Hippocampal formation (tissue), 2 donors: ENCODE results near the gene PKIG.
A peak's percentile ranks its signal among the peaks of the same experiment; 100 is the strongest.

Experiments used
- DNase-seq, 2 donors: peaks; one replicate each; lab custom pipeline; 2025; lab: John Stamatoyannopoulos, UW

PKIG gene

GRCh38 chr20:44619294-44619693 is 36.9 kb downstream of the PKIG start:
- DNase-seq: no peak

DNA sequence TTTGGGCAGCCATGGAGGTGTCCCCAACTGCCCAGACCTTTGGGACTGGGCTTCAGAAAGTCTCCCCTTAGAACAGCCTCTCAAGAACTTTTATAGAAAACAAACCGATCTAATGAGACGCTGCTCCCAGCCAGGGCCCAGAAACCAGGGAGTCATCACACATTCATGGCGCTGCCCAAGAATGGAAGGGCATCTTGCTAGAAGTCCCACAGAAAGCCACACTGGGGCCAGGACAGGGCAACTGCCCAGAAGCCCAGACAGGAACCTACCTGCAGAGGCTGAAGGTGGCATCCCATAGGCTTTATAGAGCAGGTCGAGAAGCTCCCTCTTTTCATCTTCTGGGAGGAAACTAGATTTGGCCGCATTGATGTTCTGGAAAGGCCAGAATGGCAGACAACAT is 37.7 kb downstream of the PKIG start:
- DNase-seq: no peak

DNA sequence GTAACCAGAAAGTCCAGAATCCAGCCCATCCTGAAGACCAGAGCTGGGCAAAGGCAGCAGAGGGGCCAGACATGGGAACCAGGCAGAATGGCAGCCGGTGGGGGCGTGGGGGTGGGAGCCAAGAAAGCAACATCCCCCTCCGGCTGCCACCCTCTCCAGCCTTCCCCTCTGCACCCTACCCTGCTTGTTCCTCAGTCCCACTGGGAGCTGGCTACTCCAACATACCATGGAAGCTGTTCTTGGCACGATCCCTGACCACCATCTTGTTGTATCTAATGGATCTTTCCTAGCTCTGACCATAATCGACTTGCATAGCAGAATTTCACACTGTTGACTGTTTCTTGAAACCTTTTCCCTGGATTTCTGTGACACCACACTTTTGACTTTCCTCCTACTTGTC is 38.9 kb downstream of the PKIG start:
- no peak for DNase-seq

DNA sequence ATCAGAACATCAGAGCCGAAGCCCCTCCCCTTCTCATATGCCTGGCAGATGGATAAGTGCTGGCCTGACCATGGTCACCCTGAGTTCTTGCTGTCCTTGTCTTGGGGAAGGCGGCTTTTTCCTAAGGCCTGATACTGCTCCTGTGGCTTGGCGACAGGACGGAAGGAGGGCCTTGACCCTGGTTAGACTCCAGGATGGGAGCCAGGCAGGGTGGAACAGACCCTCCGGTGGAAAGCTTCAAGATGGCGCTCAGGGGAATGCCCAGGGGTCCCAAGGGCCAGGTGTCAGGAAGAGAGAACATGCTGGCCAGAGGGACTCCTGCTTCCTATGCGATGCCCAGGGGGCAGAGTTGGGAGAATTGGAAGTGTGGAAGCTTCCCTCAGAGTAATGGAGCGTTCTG is 39.6 kb downstream of the PKIG start:
- no peak for DNase-seq

GRCh38 chr20:44622501-44623270 is 40.3 kb downstream of the PKIG start:
- no peak for DNase-seq

- no peak for DNase-seq
Measured at GRCh38 chr20:44624152-44624551, 41.8 kb downstream of the PKIG start.

- no peak for DNase-seq
Measured at GRCh38 chr20:44624743-44625271, 42.4 kb downstream of the PKIG start.

DNA sequence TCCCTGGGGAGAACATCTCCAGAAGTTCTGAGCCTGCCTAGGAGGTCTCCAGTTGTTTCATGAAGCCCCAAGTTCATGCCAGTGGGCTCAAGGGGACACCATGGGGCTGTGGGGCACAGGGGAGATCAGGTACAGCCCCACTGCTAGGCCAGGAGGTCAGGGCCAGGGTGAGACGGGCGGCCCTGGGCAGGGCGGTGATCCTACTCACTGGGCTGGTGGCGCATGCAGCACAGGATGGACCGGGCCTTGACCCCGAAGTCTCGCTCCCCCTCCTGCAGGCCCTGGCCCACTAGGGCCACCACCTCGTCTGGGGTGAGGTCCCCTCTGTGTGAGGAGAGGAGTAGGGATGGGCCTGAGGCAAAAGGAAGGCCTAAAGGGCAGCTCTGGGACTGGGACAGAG is 43.0 kb downstream of the PKIG start:
- no peak for DNase-seq

DNA sequence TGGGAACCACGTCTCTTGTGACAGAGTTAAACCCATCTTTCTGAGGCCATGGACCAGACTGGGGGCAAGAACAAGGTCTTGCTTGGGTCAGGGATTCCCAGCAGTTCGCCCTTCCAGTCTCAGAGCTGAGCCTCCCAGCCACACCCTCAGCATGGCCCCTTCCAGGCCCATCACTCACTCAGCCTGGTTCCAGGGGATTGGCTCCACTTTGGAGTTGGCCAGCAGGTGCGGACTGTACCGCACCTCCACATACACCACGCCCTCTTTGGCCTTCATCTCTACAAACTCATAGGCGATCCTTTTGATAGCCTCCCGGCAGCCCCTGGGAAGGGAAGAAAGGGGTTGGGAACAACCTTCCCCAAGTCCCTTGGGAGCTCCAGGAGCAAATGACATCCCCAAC is 43.9 kb downstream of the PKIG start:
- DNase-seq: no peak

DNA sequence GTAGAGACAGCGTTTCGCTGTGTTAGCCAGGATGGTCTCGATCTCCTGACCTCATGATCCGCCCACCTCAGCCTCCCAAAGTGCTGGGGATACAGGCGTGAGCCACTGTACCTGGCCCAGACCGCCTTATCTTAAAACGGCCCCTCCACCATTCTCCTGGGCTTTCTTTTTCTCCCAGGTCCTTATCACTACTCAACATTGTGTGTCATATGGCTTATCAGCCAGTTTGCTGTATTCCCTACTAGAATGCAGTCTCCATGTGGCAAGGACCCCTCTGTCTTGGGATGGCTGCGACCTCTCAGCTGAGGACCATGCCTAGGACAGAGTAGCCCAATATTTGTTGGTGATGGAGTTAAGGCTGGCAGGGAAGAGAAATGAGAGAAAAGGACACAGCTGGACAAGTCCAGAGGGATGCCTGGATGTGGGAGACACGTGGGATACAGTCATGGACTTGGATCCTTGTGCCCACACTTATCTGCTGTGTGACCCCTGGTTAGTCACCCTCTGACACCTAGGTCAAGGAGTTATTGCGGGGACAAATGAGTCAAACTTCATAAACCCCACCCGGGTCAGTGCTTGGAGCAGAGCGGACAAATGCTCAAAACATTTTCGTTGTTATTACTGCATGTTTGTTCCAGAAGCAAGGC is 45.1 kb downstream of the PKIG start:
- DNase-seq: no peak

DNA sequence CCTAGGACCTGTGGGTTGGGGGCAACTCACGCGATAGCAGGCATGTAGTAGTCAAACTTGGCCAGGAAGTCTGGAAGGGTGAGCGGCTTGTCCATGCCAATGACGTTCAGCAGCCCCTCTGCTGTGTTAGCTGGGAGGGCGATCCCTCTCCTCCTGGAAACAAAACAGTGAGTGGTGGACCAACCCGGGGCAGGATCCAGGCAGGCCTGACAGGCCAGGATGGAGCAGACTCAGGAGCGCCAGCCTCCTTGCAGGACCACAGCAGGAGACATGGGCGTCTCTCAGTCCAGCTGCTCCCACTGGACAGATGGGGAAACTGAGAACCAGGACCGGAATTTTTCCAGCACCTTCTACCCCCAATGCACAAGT is 46.6 kb downstream of the PKIG start:
- no peak for DNase-seq

GRCh38 chr20:44629542-44629941 is 47.2 kb downstream of the PKIG start:
- peak in 1 of 2 donors; percentile 26 for DNase-seq

GRCh38 chr20:44630297-44630696 is 47.9 kb downstream of the PKIG start:
- DNase-seq: no peak

DNA sequence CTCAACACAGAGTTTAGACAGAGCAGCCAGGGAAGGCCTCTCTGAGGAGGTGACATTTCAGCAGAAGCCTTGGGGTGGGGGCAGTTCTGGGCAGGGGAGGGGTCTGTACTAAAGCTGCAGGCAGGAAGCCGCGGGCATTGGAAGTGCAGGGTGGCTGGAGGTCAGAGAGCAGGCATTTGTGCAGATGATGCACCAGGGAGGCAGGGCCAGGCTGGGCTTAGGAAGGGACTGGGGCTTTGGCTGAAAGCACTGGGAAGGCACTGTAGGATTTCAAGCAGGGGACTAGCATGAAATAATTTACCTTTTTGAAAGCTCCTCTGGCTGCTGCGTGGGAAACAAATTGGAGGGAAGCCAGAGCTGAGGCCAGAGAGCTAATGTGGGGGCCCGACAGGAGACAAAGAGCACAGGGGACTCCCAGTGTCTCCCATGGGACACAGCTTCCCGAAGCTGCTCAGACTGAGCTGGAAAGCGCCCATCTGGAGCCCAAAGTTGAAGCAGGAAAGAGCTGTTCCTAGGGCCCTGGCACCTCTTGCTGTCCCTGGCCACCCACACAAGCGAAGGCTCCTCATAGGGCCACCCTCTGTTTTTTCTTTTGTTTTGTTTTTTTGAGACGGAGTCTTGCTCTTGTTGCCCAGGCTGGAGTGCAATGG is 49.8 kb downstream of the PKIG start:
- no peak for DNase-seq

GRCh38 chr20:44633187-44633810 is 50.9 kb downstream of the PKIG start:
- no peak for DNase-seq

DNA sequence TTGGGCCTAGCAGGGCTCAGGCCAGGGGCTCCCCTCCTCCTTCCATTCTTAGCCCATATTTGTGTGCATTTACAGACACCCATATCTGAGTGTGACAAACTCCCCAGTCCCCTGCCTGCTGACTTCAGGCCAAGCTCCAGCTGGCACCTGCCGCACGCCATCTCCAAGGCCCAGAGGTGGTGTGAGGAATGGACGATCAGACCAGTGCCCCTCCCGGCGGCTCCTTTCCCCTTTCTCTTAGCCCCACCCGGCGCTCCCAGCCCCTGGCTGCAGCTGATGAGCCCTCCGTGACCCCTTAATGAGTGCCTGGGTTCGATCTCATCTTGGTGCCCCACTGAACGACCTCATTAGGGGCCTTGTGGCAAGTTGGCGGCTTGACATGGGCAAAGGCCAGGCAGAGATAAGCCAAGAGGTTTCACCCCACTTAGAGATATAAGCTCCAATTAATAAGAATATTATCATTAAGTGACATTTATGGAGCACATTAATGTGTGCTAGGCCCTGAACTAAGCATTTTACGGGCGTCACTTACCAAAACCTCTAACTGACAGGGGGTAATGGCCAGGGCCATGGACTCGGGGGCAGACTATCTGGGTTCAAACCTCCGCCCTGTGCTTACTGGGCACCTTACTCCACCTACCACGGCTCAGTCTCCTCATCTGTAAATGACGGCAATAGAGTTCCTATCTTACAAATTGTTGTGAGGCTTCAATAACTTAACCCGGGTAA is 51.7 kb downstream of the PKIG start:
- DNase-seq: no peak

DNA sequence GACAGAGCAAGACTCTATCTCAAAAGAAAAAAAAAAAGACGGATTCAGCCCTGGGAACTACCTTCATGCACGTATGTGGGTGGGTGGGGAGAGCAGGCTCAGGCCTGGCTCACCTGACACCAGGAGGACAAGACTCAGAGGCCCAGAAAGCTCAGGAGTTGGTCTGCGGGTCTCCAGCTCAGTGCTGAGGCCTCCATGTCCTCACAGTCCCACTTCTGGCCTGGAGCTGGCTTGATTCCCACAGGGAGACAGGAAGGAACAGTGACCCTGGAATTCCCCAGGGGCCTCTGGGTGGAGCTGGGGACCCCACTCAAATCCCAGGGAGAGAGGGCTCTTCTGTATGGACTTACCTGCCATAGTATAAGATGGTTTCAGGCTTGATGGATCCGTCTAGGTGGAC is 53.5 kb downstream of the PKIG start:
- DNase-seq: no peak

DNA sequence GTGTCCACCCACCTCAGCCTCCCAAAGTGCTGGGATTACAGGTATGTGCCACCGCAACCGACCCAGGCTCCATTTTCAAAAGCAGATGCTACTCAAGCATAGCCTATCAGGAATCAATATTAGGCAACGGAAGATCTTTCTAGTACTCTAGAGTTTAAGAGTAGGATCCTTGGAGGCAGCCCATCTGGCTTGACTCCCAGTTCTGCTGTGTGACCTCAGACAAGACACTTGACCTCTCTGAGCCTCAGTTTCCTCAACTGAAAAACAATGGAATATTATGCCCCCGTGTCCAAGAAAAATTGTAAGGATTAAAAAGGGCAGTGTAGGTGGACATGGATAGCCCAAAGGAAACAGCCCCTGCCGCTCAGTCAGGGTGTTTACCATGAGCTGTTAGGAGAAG is 54.7 kb downstream of the PKIG start:
- DNase-seq: no peak

DNA sequence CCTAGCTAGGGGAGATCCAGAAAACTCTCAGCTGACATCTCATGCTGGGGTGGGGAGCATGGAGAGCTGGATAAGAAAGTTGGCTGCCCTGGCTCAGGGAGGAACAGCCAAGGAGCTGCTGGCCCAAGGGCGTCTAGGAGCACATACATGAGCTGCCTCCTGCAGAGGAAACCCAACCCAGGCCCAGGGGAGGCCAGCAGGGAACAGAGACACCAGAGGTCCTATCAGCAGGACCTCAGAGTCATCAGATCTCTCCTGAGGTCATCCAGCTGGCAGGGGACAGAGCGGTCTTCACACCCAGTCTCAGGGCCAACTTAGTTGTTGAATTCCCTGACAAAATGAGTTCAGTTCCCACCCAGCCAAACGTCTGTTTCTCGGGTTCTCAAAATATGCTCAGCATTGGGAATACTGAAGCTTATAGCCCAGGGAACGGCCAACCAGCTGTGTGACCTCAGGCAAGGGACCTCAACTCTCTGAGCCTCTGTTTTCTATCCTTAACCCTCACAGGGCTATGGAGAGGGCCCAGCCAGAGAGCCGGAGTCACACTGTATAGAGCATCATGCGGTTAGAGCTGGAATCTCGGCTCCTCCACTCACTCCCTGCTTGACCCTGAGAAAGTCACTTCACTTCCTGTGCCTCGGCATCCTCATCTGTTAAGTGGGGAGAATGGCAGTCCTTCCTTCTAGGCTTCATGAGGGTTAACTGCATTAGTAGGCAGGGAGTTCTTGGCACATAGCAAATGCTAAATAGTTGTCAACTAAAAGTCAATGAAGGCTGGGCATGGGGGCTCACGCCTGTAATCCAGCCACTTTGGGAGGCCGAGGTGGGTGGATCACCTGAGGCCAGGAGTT is 55.4 kb downstream of the PKIG start:
- no peak for DNase-seq

GRCh38 chr20:44640522-44640921 is 58.1 kb downstream of the PKIG start:
- no peak for DNase-seq

DNA sequence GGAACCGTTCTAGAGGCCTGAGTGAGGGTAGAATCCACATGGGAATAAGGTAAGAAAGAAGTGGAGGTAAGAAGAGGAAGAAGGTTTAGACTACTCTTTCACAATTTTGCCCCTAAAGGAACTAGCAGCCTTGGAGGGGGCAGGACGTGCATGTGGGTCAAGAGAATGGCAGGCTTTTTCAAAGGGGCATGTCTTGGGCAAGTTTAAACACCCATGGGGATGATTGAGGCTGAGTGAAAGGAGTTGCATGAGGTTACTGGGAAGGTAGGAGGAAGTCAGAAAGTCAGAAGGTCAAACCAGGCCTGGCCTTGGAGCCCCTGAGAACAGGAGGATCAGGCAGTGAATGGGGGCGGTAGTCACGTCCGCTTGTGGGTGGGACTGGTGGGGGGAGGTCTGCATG is 58.9 kb downstream of the PKIG start:
- DNase-seq: no peak
